Osteocyte (in vitro differentiated cells): ENCODE data around the gene C1orf198. TPM values are rescaled to one million over a fixed set of nuclear protein-coding genes. Genes with fewer than 3 reads are reported as not detected.
"Not testable (repeated sequence)": the region's sequence is repeated elsewhere in the genome, so short reads cannot be mapped to it uniquely, and the experiment has no call there.

ENCODE experiments used
- DNase-seq: peaks from one replicate; pipeline ENCODE4 v3.0.0; 2021; ENCODE audit warnings: mixed read lengths; ENCODE audit not compliant: unreplicated experiment; ENCODE audit errors: extremely low spot score
- H3K27ac Mint-ChIP-seq: one replicate; pipeline ENCODE4 v1.8.0; 2021; ENCODE audit warnings: mild to moderate bottlenecking, mixed read lengths; ENCODE audit not compliant: unreplicated experiment
- H3K27me3 Mint-ChIP-seq: one replicate; pipeline ENCODE4 v1.8.0; 2021; ENCODE audit warnings: mixed read lengths; ENCODE audit not compliant: unreplicated experiment
- H3K36me3 Mint-ChIP-seq: one replicate; pipeline ENCODE4 v1.8.0; 2021; ENCODE audit warnings: mixed read lengths; ENCODE audit not compliant: unreplicated experiment
- H3K4me1 Mint-ChIP-seq: one replicate; pipeline ENCODE4 v1.8.0; 2021; ENCODE audit warnings: mixed read lengths; ENCODE audit not compliant: unreplicated experiment
- H3K4me3 Mint-ChIP-seq: one replicate; pipeline ENCODE4 v1.8.0; 2021; ENCODE audit warnings: mild to moderate bottlenecking, moderate library complexity, mixed read lengths; ENCODE audit not compliant: unreplicated experiment
- H3K9me3 Mint-ChIP-seq: one replicate; pipeline ENCODE4 v1.8.0; 2021; ENCODE audit warnings: mixed read lengths; ENCODE audit not compliant: unreplicated experiment
- total RNA-seq: library from RNA; stranded (reverse); gene quantifications from 2 replicates; pipeline ENCODE4 v1.2.1, GENCODE V29; 2021
- TF ChIP-seq, protein P1 (sequence below): fragments of 200-600 bp; sonication (generic); IDR thresholded peaks from 2 replicates; pipeline ENCODE4 v1.5.0; 2021; ENCODE audit warnings: antibody characterized with exemption, mild to moderate bottlenecking, moderate library complexity

Gene C1orf198
- total RNA-seq, 1 donor from 2014 or later, result 281 TPM

GRCh38 chr1:230849451-230850224 is 18.7 kb downstream of the C1orf198 start:
- H3K4me1 Mint-ChIP-seq, result peaks cover 89% of the 10 kb centered on the region
- H3K27me3 Mint-ChIP-seq, result no peaks in the 10 kb centered on the region
- peaks cover 50% of the 10 kb centered on the region for H3K36me3 Mint-ChIP-seq
- no peaks in the 10 kb centered on the region for H3K9me3 Mint-ChIP-seq
- peak overlapping the region; percentile 50 for H3K4me3 Mint-ChIP-seq
- TF ChIP-seq, protein P1, sequence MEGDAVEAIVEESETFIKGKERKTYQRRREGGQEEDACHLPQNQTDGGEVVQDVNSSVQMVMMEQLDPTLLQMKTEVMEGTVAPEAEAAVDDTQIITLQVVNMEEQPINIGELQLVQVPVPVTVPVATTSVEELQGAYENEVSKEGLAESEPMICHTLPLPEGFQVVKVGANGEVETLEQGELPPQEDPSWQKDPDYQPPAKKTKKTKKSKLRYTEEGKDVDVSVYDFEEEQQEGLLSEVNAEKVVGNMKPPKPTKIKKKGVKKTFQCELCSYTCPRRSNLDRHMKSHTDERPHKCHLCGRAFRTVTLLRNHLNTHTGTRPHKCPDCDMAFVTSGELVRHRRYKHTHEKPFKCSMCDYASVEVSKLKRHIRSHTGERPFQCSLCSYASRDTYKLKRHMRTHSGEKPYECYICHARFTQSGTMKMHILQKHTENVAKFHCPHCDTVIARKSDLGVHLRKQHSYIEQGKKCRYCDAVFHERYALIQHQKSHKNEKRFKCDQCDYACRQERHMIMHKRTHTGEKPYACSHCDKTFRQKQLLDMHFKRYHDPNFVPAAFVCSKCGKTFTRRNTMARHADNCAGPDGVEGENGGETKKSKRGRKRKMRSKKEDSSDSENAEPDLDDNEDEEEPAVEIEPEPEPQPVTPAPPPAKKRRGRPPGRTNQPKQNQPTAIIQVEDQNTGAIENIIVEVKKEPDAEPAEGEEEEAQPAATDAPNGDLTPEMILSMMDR, result no peak
- peak; percentile 91 for DNase-seq
- H3K27ac Mint-ChIP-seq, result peak overlapping the region; percentile 95

GRCh38 chr1:230848235-230848634 is 20.1 kb downstream of the C1orf198 start:
- TF ChIP-seq, protein P1, result no peak
- Mint-ChIP-seq H3K9me3 (no peaks in the 10 kb centered on the region), H3K27me3 (no peaks in the 10 kb centered on the region), H3K36me3 (peaks cover 48% of the 10 kb centered on the region), H3K4me3 (no peak overlapping the region), H3K27ac (peak overlapping the region; percentile 95), H3K4me1 (peaks cover 87% of the 10 kb centered on the region)
- no peak for DNase-seq

GRCh38 chr1:230845184-230845583 is 23.1 kb downstream of the C1orf198 start:
- Mint-ChIP-seq H3K4me1 (peaks cover 74% of the 10 kb centered on the region), H3K36me3 (peaks cover 56% of the 10 kb centered on the region), H3K27ac (peak overlapping the region; percentile 50)
- H3K9me3 Mint-ChIP-seq, H3K4me3 Mint-ChIP-seq, DNase-seq, H3K27me3 Mint-ChIP-seq: not testable (repeated sequence)

GRCh38 chr1:230844561-230844960 is 23.8 kb downstream of the C1orf198 start:
- Mint-ChIP-seq H3K27ac (peak overlapping the region; percentile 12), H3K27me3 (no peaks in the 10 kb centered on the region), H3K4me1 (peaks cover 73% of the 10 kb centered on the region), H3K4me3 (no peak overlapping the region), H3K9me3 (no peaks in the 10 kb centered on the region), H3K36me3 (peaks cover 62% of the 10 kb centered on the region)
- TF ChIP-seq, protein P1, result no peak
- DNase-seq, result no peak

GRCh38 chr1:230843503-230844309 is 24.6 kb downstream of the C1orf198 start:
- peaks cover 70% of the 10 kb centered on the region for H3K36me3 Mint-ChIP-seq
- DNase-seq, result no peak
- peak overlapping the region; percentile 59 for H3K27ac Mint-ChIP-seq
- no peak overlapping the region for H3K4me3 Mint-ChIP-seq
- no peaks in the 10 kb centered on the region for H3K9me3 Mint-ChIP-seq
- H3K27me3 Mint-ChIP-seq, result no peaks in the 10 kb centered on the region
- TF ChIP-seq, protein P1, result no peak
- H3K4me1 Mint-ChIP-seq, result peaks cover 64% of the 10 kb centered on the region
